Thymus (tissue), 11 donors: ENCODE data around the gene SSU72. TPM values are rescaled to one million over a fixed set of nuclear protein-coding genes. Genes with fewer than 3 reads are reported as not detected.
A peak's percentile ranks its signal among the peaks of the same experiment; 100 is the strongest.

Experiments used
- DNase-seq, 9 donors: peaks; one replicate each; pipeline ENCODE4 v3.0.0-alpha.2; 2013; ENCODE audit warnings: low spot score in 9 of 9, low read depth in 6 of 9, missing footprints in 1 of 9
- H3K27ac ChIP-seq, 2 donors: one replicate each; pipeline ENCODE4 v1.5.1; 2013; ENCODE audit warnings: control low read depth in 1 of 2, low read depth in 1 of 2, low read length in 1 of 2, mild to moderate bottlenecking in 1 of 2, moderate library complexity in 1 of 2
- H3K27me3 ChIP-seq, 2 donors: one replicate each; pipeline ENCODE4 v1.5.1; 2013; ENCODE audit warnings: low read length in 1 of 2; ENCODE audit not compliant: control insufficient read depth in 2 of 2, insufficient read depth in 1 of 2
- H3K36me3 ChIP-seq, 2 donors: one replicate each; pipeline ENCODE4 v1.5.1; 2013; ENCODE audit warnings: low read length in 1 of 2, mild to moderate bottlenecking in 1 of 2, moderate library complexity in 1 of 2; ENCODE audit not compliant: control insufficient read depth in 2 of 2, insufficient read depth in 2 of 2
- H3K4me1 ChIP-seq, 2 donors: one replicate each; pipeline ENCODE4 v1.5.1; 2013; ENCODE audit warnings: low read length in 2 of 2; ENCODE audit not compliant: control insufficient read depth in 2 of 2, insufficient read depth in 2 of 2
- H3K4me3 ChIP-seq, 2 donors: one replicate each; pipeline ENCODE4 v1.5.1; 2013; ENCODE audit warnings: low read length in 2 of 2, control low read depth in 1 of 2, mild to moderate bottlenecking in 1 of 2
- H3K9me3 ChIP-seq, 2 donors: one replicate each; pipeline ENCODE4 v1.5.1; 2013; ENCODE audit warnings: low read length in 1 of 2, mild to moderate bottlenecking in 1 of 2; ENCODE audit not compliant: control insufficient read depth in 2 of 2, insufficient read depth in 1 of 2
- WGBS: extraction: QIAGEN DNeasy Blood & Tissue Kit; methylation state at CpG from one replicate; pipeline ENCODE4 v1.1.7; 2013; 5-methylcytosine and 5-hydroxymethylcytosine counted together
- polyA plus RNA-seq: library from polyadenylated mRNA; stranded (reverse); fragments of 200-250 nt; gene quantifications from one replicate; pipeline ENCODE4 v1.2.3, GENCODE V29; 2013
- total RNA-seq: library from RNA; stranded (reverse); fragments of 120-200 nt; gene quantifications from one replicate; pipeline ENCODE4 v1.2.4, GENCODE V29; 2013
- donor health status: healthy.

Gene SSU72
- total and polyA plus RNA-seq, 2 donors, result 47.8 to 109 TPM

DNA sequence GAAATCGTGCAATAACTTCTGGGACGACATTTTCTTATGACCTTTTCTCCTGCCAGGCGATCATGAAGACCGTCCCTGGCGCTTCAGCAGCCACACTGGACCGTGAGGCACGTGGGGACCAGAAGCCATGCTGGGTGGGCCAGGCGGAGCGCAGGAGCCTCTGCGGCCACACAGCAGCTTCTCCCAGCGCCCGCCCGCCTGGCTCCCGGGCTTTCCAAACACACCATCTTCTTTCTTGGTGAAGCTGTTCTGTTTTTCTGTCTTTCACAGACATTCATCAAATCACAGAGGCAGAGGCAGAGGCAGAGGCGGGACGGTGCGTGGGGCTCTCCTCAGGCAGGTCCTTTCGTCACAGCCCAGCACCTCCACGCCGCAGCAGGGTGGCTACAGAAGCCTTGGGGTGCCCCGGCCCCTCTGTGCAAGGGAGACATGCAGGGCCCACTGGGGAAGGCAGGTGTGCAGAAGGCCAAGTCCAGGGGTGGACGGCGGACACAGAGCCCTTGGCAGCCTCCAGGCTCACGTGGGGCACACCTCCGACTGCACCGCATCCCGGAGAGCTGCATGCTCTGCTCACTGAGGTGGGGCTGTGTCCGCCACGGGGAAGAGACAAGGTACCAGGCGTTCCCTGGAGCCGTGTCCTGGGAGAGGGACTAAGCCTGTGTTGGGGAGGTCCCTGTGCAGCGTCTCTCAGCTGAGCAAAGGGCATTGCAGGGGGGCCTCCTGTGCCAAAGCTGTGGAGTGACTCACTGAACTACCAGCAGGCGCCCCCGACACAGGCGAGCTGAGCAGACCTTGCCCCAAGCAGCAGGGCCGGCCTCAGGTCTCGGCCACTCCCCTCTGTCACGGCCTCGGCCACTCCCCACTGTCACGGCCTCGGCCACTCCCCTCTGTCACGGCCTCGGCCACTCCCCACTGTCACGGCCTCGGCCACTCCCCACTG, 31.6 kb downstream of the SSU72 start:
- H3K27me3 ChIP-seq, result peaks cover 5 to 25% of the 10 kb centered on the region in 2 donors
- peaks cover 2 to 8% of the 10 kb centered on the region in 2 donors for H3K4me1 ChIP-seq
- no peak overlapping the region for H3K4me3 ChIP-seq
- WGBS, result 96% methylated on average over 45 of the region's 45 CpGs
- DNase-seq, result no peak
- peaks cover 21 to 43% of the 10 kb centered on the region in 2 donors for H3K36me3 ChIP-seq
- no peaks in the 10 kb centered on the region for H3K9me3 ChIP-seq
- H3K27ac ChIP-seq, result no peak overlapping the region

DNA sequence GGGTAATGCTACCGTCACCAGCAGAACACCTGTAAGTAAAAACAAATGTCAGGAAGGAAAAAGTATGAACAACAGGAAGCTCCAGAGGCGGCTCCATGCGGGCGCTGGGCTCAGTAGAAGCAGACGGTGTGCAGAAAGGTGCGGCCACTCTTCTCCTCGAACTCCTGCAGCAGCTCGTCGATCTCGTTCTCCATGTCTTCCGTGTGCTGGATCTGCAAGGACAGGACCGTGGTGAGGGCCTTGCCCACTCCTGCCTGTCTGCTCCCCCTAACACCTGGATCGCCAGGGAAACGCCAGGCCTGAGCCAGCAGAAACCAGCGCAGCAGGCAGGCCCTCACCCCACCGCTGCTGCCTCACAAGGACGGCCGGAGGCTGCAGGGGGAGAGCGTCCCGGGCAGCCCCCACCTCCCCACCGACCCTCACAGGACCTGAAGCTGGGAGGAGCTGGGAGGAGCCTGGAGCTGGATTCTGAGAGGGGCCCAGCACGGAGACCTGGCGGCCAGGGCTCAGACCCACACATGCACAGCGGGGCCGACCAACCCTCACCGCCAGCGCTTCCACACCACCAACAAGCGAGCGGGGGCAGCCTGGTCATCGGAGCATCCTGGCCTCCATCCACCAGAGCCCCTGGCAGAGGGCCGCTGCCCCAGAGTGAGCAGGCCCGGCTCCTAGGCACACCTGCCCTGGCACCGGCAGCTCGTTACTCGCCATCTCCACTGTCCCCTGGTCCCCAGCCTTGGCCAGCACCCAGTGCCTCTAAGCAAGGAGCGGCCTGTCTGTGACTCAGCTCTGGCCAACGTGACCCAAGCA, 32.5 kb downstream of the SSU72 start:
- H3K4me1 ChIP-seq, result peaks cover 2 to 8% of the 10 kb centered on the region in 2 donors
- no peak for DNase-seq
- no peaks in the 10 kb centered on the region for H3K9me3 ChIP-seq
- H3K27me3 ChIP-seq, result peaks cover 5 to 25% of the 10 kb centered on the region in 2 donors
- peaks cover 21 to 39% of the 10 kb centered on the region in 2 donors for H3K36me3 ChIP-seq
- H3K4me3 ChIP-seq, result no peak overlapping the region
- H3K27ac ChIP-seq, result no peak overlapping the region
- WGBS, result 95% methylated on average over 37 of the region's 37 CpGs

GRCh38 chr1:1540818-1541628, 33.6 kb downstream of the SSU72 start:
- H3K36me3 ChIP-seq, result peaks cover 21 to 35% of the 10 kb centered on the region in 2 donors
- peaks cover 5 to 25% of the 10 kb centered on the region in 2 donors for H3K27me3 ChIP-seq
- peak overlapping the region in 1 of 2 donors; percentile 18 for H3K27ac ChIP-seq
- H3K4me1 ChIP-seq, result peaks cover 2 to 8% of the 10 kb centered on the region in 2 donors
- WGBS, result 86% methylated on average over 53 of the region's 53 CpGs
- peak overlapping the region in 1 of 2 donors; percentile 65 for H3K4me3 ChIP-seq
- no peaks in the 10 kb centered on the region for H3K9me3 ChIP-seq
- DNase-seq, result no peak

- H3K4me1 ChIP-seq, result peaks cover 2 to 8% of the 10 kb centered on the region in 2 donors
- peak in 6 of 9 donors; percentile 9 to 52 (median 24) for DNase-seq
- no peaks in the 10 kb centered on the region for H3K9me3 ChIP-seq
- 4% methylated on average over 93 of the region's 100 CpGs for WGBS
- H3K36me3 ChIP-seq, result peaks cover 21 to 40% of the 10 kb centered on the region in 2 donors
- peak within 1 kb of the TSS in 1 of 2 donors; percentile 65 for H3K4me3 ChIP-seq
- peak within 1 kb of the TSS in 1 of 2 donors; percentile 18 for H3K27ac ChIP-seq
- peaks cover 5 to 25% of the 10 kb centered on the region in 2 donors for H3K27me3 ChIP-seq
These were observed 34.4 kb downstream of the SSU72 start, which contains the start of gene TMEM240 for GRCh38 chr1:1540090-1540817. Gene TMEM240, minus strand, starts transcription at chr1:1540624. Its CDS starts 278 bp downstream, at chr1:1540346.

DNA sequence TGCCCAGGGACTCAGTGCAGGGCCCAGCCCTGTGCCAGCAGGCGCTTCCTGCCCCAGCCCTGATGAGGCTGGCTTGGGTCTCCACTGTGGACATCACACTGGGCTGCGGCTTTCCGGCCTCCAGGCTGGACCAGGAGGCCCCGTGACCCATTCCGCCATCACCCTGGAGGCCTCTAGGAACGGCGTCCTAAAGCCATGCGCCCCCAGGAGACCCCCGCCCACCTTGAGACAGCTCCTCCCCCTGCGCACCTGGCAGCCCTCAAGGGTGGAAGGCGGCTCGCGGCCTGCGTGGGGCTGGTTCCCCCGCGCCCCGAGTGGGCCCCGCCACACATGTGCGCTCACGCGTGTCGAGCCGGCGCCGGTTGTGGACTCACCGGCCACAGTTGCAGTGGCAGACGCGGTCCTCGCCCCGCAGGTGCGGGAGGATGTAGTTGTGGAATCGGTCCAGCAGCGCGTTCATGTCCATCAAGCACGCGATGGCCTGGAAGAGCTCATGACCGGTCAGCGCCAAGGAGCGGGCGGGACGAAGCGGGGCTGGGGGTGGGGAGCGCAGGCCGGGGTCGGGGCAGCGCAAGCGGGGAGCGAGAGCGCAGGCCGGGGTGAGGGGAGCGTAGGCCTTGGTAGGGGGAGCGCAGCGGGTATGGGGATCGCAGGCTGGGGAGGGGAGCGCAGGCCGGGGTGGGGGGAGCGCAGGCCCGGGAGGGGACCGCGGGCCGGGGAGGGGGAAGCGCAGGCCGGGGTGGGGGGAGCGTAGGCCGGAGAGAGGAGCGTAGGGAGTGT, 35.2 kb downstream of the SSU72 start:
- peaks cover 2 to 8% of the 10 kb centered on the region in 2 donors for H3K4me1 ChIP-seq
- H3K36me3 ChIP-seq, result peaks cover 21 to 42% of the 10 kb centered on the region in 2 donors
- peak overlapping the region in 1 of 2 donors; percentile 65 for H3K4me3 ChIP-seq
- no peaks in the 10 kb centered on the region for H3K9me3 ChIP-seq
- no peak for DNase-seq
- H3K27me3 ChIP-seq, result peaks cover 5 to 25% of the 10 kb centered on the region in 2 donors
- no peak overlapping the region for H3K27ac ChIP-seq
- WGBS, result 34% methylated on average over 66 of the region's 66 CpGs

GRCh38 chr1:1538989-1539309, 35.7 kb downstream of the SSU72 start:
- WGBS, result 94% methylated on average over 18 of the region's 18 CpGs
- H3K36me3 ChIP-seq, result peaks cover 21 to 44% of the 10 kb centered on the region in 2 donors
- H3K9me3 ChIP-seq, result no peaks in the 10 kb centered on the region
- no peak overlapping the region for H3K4me3 ChIP-seq
- no peak overlapping the region for H3K27ac ChIP-seq
- peaks cover 2 to 8% of the 10 kb centered on the region in 2 donors for H3K4me1 ChIP-seq
- no peak for DNase-seq
- H3K27me3 ChIP-seq, result peaks cover 5 to 25% of the 10 kb centered on the region in 2 donors

- WGBS, result 98% methylated on average over 23 of the region's 23 CpGs
- H3K27me3 ChIP-seq, result peaks cover 5 to 25% of the 10 kb centered on the region in 2 donors
- H3K9me3 ChIP-seq, result no peaks in the 10 kb centered on the region
- no peak overlapping the region for H3K27ac ChIP-seq
- H3K36me3 ChIP-seq, result peaks cover 14 to 38% of the 10 kb centered on the region in 2 donors
- H3K4me3 ChIP-seq, result no peak overlapping the region
- H3K4me1 ChIP-seq, result peaks cover 2 to 8% of the 10 kb centered on the region in 2 donors
- no peak for DNase-seq
These were observed 36.3 kb downstream of the SSU72 start for GRCh38 chr1:1538334-1538733.
